ENCODE data around the gene CPLANE1.
"Not testable (repeated sequence)": the region's sequence is repeated elsewhere in the genome, so short reads cannot be mapped to it uniquely, and the experiment has no call there.

DNA sequence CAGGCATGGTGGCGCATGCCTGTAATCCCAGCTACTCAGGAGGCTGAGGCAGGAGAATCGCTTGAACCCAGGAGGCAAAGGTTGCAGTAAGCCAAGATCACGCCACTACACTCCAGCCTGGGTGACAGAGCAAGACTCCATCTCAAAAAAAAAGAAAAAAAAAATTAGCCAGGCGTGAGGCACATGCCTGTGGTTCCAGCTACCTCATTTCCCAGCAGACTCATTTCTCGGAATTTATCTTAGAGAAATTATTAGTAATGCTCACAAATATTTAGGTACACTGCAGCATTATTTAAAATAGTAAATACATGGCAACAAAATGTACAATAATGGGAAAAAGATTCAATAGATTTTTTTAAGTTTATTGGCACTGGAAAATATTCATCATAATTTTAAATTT lies 29.8 kb downstream of the CPLANE1 start:
- TF ChIP-seq GABPA (IDR thresholded peaks at IDR 0.05; ENCODE audit: low read depth); RAD21 (IDR thresholded peaks at IDR 0.05; ENCODE audit: insufficient read depth, low read depth, low read length); IRF4 (IDR thresholded peaks at IDR 0.05; ENCODE audit: low read depth, low read length); BHLHE40 (IDR thresholded peaks at IDR 0.05; ENCODE audit: borderline replicate concordance in 1 of 2, low read depth in 2 of 2, low read length in 1 of 2); ZZZ3 (IDR thresholded peaks at IDR 0.05; ENCODE audit: control insufficient read depth, insufficient read length, low read depth); CREM (IDR thresholded peaks at IDR 0.05; ENCODE audit: low read depth); SMC3 (IDR thresholded peaks at IDR 0.05; ENCODE audit: borderline replicate concordance, low read length); CHD2 (IDR thresholded peaks at IDR 0.05; ENCODE audit: borderline replicate concordance, low read depth, low read length): not testable (repeated sequence)
- TF ChIP-seq, protein P1, sequence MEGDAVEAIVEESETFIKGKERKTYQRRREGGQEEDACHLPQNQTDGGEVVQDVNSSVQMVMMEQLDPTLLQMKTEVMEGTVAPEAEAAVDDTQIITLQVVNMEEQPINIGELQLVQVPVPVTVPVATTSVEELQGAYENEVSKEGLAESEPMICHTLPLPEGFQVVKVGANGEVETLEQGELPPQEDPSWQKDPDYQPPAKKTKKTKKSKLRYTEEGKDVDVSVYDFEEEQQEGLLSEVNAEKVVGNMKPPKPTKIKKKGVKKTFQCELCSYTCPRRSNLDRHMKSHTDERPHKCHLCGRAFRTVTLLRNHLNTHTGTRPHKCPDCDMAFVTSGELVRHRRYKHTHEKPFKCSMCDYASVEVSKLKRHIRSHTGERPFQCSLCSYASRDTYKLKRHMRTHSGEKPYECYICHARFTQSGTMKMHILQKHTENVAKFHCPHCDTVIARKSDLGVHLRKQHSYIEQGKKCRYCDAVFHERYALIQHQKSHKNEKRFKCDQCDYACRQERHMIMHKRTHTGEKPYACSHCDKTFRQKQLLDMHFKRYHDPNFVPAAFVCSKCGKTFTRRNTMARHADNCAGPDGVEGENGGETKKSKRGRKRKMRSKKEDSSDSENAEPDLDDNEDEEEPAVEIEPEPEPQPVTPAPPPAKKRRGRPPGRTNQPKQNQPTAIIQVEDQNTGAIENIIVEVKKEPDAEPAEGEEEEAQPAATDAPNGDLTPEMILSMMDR (IDR thresholded peaks at IDR 0.05 in 2 of 3, conservative IDR thresholded peaks at IDR 0.05 in 1 of 3; ENCODE audit: control insufficient read depth in 2 of 3, extremely low read depth in 1 of 3, insufficient read depth in 1 of 3, low read depth in 3 of 3, low read length in 3 of 3), result not testable (repeated sequence)
- TF ChIP-seq, protein P2, sequence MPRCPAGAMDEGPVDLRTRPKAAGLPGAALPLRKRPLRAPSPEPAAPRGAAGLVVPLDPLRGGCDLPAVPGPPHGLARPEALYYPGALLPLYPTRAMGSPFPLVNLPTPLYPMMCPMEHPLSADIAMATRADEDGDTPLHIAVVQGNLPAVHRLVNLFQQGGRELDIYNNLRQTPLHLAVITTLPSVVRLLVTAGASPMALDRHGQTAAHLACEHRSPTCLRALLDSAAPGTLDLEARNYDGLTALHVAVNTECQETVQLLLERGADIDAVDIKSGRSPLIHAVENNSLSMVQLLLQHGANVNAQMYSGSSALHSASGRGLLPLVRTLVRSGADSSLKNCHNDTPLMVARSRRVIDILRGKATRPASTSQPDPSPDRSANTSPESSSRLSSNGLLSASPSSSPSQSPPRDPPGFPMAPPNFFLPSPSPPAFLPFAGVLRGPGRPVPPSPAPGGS (IDR thresholded peaks at IDR 0.05; ENCODE audit: borderline replicate concordance, insufficient read depth, low read depth, low read length, poor library complexity, severe bottlenecking), result not testable (repeated sequence)
- TF ChIP-seq, protein P3, sequence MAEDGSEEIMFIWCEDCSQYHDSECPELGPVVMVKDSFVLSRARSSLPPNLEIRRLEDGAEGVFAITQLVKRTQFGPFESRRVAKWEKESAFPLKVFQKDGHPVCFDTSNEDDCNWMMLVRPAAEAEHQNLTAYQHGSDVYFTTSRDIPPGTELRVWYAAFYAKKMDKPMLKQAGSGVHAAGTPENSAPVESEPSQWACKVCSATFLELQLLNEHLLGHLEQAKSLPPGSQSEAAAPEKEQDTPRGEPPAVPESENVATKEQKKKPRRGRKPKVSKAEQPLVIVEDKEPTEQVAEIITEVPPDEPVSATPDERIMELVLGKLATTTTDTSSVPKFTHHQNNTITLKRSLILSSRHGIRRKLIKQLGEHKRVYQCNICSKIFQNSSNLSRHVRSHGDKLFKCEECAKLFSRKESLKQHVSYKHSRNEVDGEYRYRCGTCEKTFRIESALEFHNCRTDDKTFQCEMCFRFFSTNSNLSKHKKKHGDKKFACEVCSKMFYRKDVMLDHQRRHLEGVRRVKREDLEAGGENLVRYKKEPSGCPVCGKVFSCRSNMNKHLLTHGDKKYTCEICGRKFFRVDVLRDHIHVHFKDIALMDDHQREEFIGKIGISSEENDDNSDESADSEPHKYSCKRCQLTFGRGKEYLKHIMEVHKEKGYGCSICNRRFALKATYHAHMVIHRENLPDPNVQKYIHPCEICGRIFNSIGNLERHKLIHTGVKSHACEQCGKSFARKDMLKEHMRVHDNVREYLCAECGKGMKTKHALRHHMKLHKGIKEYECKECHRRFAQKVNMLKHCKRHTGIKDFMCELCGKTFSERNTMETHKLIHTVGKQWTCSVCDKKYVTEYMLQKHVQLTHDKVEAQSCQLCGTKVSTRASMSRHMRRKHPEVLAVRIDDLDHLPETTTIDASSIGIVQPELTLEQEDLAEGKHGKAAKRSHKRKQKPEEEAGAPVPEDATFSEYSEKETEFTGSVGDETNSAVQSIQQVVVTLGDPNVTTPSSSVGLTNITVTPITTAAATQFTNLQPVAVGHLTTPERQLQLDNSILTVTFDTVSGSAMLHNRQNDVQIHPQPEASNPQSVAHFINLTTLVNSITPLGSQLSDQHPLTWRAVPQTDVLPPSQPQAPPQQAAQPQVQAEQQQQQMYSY (CRISPR knock-in tag; IDR thresholded peaks at IDR 0.05), result not testable (repeated sequence)
